HepG2 (cell line): Measurements from ENCODE around the gene LRRC10B. TPM values are rescaled to one million over a fixed set of nuclear protein-coding genes. Genes with fewer than 3 reads are reported as not detected.

ENCODE experiments used
- ARNTL ChIP-seq: sonication (generic); formaldehyde crosslinking; IDR thresholded peaks from 2 replicates; pipeline ENCODE4 v1.4.0; 2020; ENCODE audit warnings: mild to moderate bottlenecking, missing genetic modification reagents
- BCL6 ChIP-seq: IDR thresholded peaks from 2 replicates; pipeline ENCODE4 v1.6.1; 2016; ENCODE audit warnings: missing genetic modification reagents, missing compliant biosample characterization
- EHMT2 ChIP-seq: fragments of 200-600 bp; sonication (generic); IDR thresholded peaks from 2 replicates; pipeline ENCODE4 v1.7.0; 2017; ENCODE audit warnings: antibody characterized with exemption, low read depth, low read length, borderline replicate concordance
- GABPB1 ChIP-seq: IDR thresholded peaks from 2 replicates; pipeline ENCODE4 v1.6.1; 2016; ENCODE audit warnings: mild to moderate bottlenecking, missing genetic modification reagents, moderate library complexity, missing compliant biosample characterization
- HNF4A ChIP-seq: sonication (generic); formaldehyde crosslinking; IDR thresholded peaks from 2 replicates; pipeline ENCODE4 v1.4.0; 2020; ENCODE audit warnings: missing genetic modification reagents
- MATR3 ChIP-seq: sonication (generic); formaldehyde crosslinking; IDR thresholded peaks from 2 replicates; pipeline ENCODE4 v1.4.0; 2020; ENCODE audit warnings: missing genetic modification reagents
- MLXIP ChIP-seq: sonication (generic); formaldehyde crosslinking; IDR thresholded peaks from 2 replicates; pipeline ENCODE4 v1.9.0; 2021; ENCODE audit warnings: missing genetic modification reagents, borderline replicate concordance
- PAWR ChIP-seq: sonication (generic); formaldehyde crosslinking; IDR thresholded peaks from 2 replicates; pipeline ENCODE4 v1.4.0; 2020; ENCODE audit warnings: missing genetic modification reagents, mild to moderate bottlenecking, borderline replicate concordance
- PHF21A ChIP-seq: sonication (generic); formaldehyde crosslinking; IDR thresholded peaks from 2 replicates; pipeline ENCODE4 v1.5.0; 2020; ENCODE audit warnings: mild to moderate bottlenecking, missing genetic modification reagents
- SIN3A ChIP-seq: IDR thresholded peaks from 2 replicates; pipeline ENCODE4 v1.6.1; 2011; ENCODE audit warnings: low read depth, mild to moderate bottlenecking, control low read depth, low read length, borderline replicate concordance
- SMAD9 ChIP-seq: sonication (generic); formaldehyde crosslinking; IDR thresholded peaks from 2 replicates; pipeline ENCODE4 v1.5.1; 2020; ENCODE audit warnings: mild to moderate bottlenecking, missing genetic modification reagents
- ZMAT5 ChIP-seq: sonication (generic); formaldehyde crosslinking; IDR thresholded peaks from 2 replicates; pipeline ENCODE4 v1.5.0; 2020; ENCODE audit warnings: mild to moderate bottlenecking, low read depth, missing genetic modification reagents, borderline replicate concordance
- ZNF205 ChIP-seq: IDR thresholded peaks from 2 replicates; pipeline ENCODE4 v1.6.1; 2018; ENCODE audit warnings: missing biosample characterization, missing genetic modification reagents
- ZNF33A ChIP-seq: sonication (generic); formaldehyde crosslinking; IDR thresholded peaks from 2 replicates; pipeline ENCODE4 v1.5.1; 2020; ENCODE audit warnings: missing genetic modification reagents, mild to moderate bottlenecking, moderate library complexity, borderline replicate concordance
- ZNF354B ChIP-seq: sonication (generic); formaldehyde crosslinking; IDR thresholded peaks from 2 replicates; pipeline ENCODE4 v1.8.0; 2022; ENCODE audit warnings: mild to moderate bottlenecking, missing genetic modification reagents
- ZNF530 ChIP-seq: sonication (generic); formaldehyde crosslinking; IDR thresholded peaks from 2 replicates; pipeline ENCODE4 v1.5.0; 2020; ENCODE audit warnings: low read depth, mild to moderate bottlenecking, missing genetic modification reagents
- ZNF543 ChIP-seq: sonication (generic); formaldehyde crosslinking; IDR thresholded peaks from 2 replicates; pipeline ENCODE4 v1.4.0; 2020; ENCODE audit warnings: mild to moderate bottlenecking, missing genetic modification reagents
- ZNF556 ChIP-seq: sonication (generic); formaldehyde crosslinking; IDR thresholded peaks from 2 replicates; pipeline ENCODE4 v1.4.0; 2020; ENCODE audit warnings: mild to moderate bottlenecking, missing genetic modification reagents, borderline replicate concordance
- ZNF570 ChIP-seq: sonication (generic); formaldehyde crosslinking; IDR thresholded peaks from 2 replicates; pipeline ENCODE4 v1.4.0; 2020; ENCODE audit warnings: mild to moderate bottlenecking, missing genetic modification reagents, borderline replicate concordance
- ZNF788 ChIP-seq: sonication (generic); formaldehyde crosslinking; IDR thresholded peaks from 2 replicates; pipeline ENCODE4 v1.5.0; 2020; ENCODE audit warnings: mild to moderate bottlenecking, missing genetic modification reagents, borderline replicate concordance
- ZNF839 ChIP-seq: sonication (generic); formaldehyde crosslinking; IDR thresholded peaks from 2 replicates; pipeline ENCODE4 v1.4.0; 2020; ENCODE audit warnings: missing genetic modification reagents, mild to moderate bottlenecking, borderline replicate concordance
- polyA plus RNA-seq, 8 experiments: library from polyadenylated mRNA; depleted of rRNA in 3 of 8; stranded (reverse) in 7 of 8; unstranded in 1 of 8; fragments of >200 nt; fragmentation: Illumina TruSeq in 4 of 8; extraction: Trizol in 4 of 8; gene quantifications; 2 replicates each; pipeline versions ENCODE4 v1.2.1 to v1.2.3, GENCODE V29; 2011 to 2016; ENCODE audit warnings: low read depth in 4 of 8, missing spikeins in 1 of 8, mixed read lengths in 1 of 8; ENCODE audit not compliant: insufficient read depth in 1 of 8
- total RNA-seq, 5 experiments: library from RNA; depleted of rRNA; stranded (reverse); fragments of >200 nt; fragmentation: Illumina TruSeq; extraction: Trizol; gene quantifications; 2 replicates each; pipeline ENCODE4 v1.2.3, GENCODE V29; 2016; ENCODE audit warnings: low read depth in 1 of 5
- TF ChIP-seq, protein P1 (sequence below): sonication (generic); formaldehyde crosslinking; IDR thresholded peaks from 2 replicates; pipeline ENCODE4 v1.4.0; 2020; ENCODE audit warnings: mild to moderate bottlenecking, missing genetic modification reagents

Gene LRRC10B
- total and polyA plus RNA-seq, 2 of the 13 experiments (the other 11 are each of a cell fraction or from before 2014, with no cell fraction given) = not detected

DNA sequence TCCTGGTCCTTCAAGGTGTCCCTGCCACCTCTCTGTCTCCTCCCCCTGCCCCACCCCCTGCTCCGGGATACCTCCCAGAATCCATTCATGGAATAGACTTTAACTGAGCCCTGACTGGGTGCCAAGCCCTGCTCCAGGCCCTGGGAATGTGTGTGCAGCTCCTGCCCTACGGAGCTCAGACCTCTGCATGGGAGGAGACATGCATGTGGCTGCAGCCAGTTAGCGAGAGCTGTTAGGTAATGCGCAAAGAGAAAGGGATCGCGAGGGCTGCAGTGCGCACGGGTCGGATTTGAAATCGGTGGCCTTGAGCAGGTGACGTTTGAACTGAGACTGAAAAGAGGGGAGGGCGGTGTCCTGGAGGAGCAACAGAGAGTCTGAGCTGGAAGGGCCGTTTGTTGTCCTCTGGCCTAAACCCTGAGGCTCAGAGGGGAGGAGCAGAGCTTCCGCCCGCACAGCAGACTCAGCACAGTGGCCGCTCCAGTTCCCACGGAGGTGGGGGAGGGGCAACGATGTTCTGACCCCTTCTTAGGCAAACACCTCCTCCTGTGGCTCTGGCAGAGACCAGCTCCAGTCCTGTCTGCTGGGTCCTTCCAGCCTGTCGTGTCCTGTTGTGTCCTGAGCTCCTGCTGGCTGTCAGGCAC lies 19.8 kb upstream of the LRRC10B start (continued):
- no peak for TF ChIP-seq MLXIP
- no peak for TF ChIP-seq ZNF570 (CRISPR knock-in tag)
- no peak for TF ChIP-seq ZNF530 (CRISPR knock-in tag)
- no peak for TF ChIP-seq SMAD9 (CRISPR knock-in tag)
- peak; percentile 69; the same call in 1 of the 2 replicates for TF ChIP-seq ZNF354B (CRISPR knock-in tag)
- no peak for TF ChIP-seq ZNF839 (CRISPR knock-in tag)
- TF ChIP-seq, protein P1, sequence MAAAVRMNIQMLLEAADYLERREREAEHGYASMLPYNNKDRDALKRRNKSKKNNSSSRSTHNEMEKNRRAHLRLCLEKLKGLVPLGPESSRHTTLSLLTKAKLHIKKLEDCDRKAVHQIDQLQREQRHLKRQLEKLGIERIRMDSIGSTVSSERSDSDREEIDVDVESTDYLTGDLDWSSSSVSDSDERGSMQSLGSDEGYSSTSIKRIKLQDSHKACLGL (CRISPR knock-in tag) = no peak
- no peak for TF ChIP-seq PAWR (CRISPR knock-in tag)
- peak; percentile 93 for TF ChIP-seq PHF21A (CRISPR knock-in tag)
- peak; percentile 78 for TF ChIP-seq ARNTL
- peak; percentile 53; the same call in 1 of the 2 replicates for TF ChIP-seq GABPB1 (CRISPR knock-in tag)
- no peak; the same call in 1 of the 2 replicates for TF ChIP-seq ZNF205 (CRISPR knock-in tag)
- peak; percentile 44; the same call in 1 of the 2 replicates for TF ChIP-seq BCL6 (CRISPR knock-in tag)
- TF ChIP-seq MATR3 (CRISPR knock-in tag) = no peak
- no peak for TF ChIP-seq ZMAT5 (CRISPR knock-in tag)
- no peak for TF ChIP-seq EHMT2
- peak; percentile 52; the same call in 1 of the 2 replicates for TF ChIP-seq ZNF788
- TF ChIP-seq SIN3A = no peak
- TF ChIP-seq ZNF543 (CRISPR knock-in tag) = no peak; the same call in 1 of the 2 replicates
- no peak for TF ChIP-seq ZNF33A (CRISPR knock-in tag)
- peak; percentile 53 for TF ChIP-seq HNF4A (CRISPR knock-in tag)
- no peak; the same call in 1 of the 2 replicates for TF ChIP-seq ZNF556 (CRISPR knock-in tag)
